AG09319 (cell line): ENCODE data around the gene NPAS3.

Source experiments
- DNase-seq: peaks from one replicate; pipeline ENCODE4 v3.0.0-alpha.2; 2010; ENCODE audit warnings: low read depth; ENCODE audit errors: extremely low read depth
- TF ChIP-seq, protein P1 (sequence below): IDR thresholded peaks from 2 replicates; pipeline ENCODE4 v1.5.1; 2011; ENCODE audit warnings: low read depth, mild to moderate bottlenecking, inconsistent platforms, low read length, moderate library complexity

Gene NPAS3

GRCh38 chr14:33714527-33715226, 776.0 kb downstream of the NPAS3 start:
- DNase-seq: no peak
- TF ChIP-seq, protein P1, sequence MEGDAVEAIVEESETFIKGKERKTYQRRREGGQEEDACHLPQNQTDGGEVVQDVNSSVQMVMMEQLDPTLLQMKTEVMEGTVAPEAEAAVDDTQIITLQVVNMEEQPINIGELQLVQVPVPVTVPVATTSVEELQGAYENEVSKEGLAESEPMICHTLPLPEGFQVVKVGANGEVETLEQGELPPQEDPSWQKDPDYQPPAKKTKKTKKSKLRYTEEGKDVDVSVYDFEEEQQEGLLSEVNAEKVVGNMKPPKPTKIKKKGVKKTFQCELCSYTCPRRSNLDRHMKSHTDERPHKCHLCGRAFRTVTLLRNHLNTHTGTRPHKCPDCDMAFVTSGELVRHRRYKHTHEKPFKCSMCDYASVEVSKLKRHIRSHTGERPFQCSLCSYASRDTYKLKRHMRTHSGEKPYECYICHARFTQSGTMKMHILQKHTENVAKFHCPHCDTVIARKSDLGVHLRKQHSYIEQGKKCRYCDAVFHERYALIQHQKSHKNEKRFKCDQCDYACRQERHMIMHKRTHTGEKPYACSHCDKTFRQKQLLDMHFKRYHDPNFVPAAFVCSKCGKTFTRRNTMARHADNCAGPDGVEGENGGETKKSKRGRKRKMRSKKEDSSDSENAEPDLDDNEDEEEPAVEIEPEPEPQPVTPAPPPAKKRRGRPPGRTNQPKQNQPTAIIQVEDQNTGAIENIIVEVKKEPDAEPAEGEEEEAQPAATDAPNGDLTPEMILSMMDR: no peak

DNA sequence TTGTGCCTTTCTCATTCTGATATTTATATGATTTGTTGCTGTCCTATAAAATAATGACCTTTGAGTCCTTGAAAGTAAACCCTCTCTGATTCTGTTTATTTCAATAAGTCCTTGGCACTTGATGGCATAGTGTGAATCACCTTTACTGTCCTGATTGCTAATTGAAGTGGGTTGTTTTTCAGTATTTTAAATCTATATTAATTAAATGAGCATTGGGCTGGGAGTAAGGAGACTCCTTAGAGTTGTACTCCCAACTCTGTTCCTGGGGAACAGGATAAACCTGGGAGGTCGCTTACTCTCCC, 776.5 kb downstream of the NPAS3 start:
- DNase-seq: no peak
- TF ChIP-seq, protein P1: no peak

GRCh38 chr14:33716921-33717320, 778.2 kb downstream of the NPAS3 start:
- no peak for DNase-seq
- TF ChIP-seq, protein P1: no peak

- TF ChIP-seq, protein P1: no peak
- DNase-seq: no peak
Measured at GRCh38 chr14:33717866-33718265, 779.2 kb downstream of the NPAS3 start.

GRCh38 chr14:33720284-33720787, 781.7 kb downstream of the NPAS3 start:
- DNase-seq: no peak
- TF ChIP-seq, protein P1: no peak

GRCh38 chr14:33726685-33727084, 788.0 kb downstream of the NPAS3 start:
- no peak for DNase-seq
- TF ChIP-seq, protein P1: no peak

- TF ChIP-seq, protein P1: no peak
- DNase-seq: no peak
Measured at GRCh38 chr14:33727606-33728005, 788.9 kb downstream of the NPAS3 start.
